CD4-positive, alpha-beta T cell treated with Interleukin-6 at 100 ng/mL for 8 hours (primary cell): ENCODE results near the gene VSTM2A.

ENCODE experiments used
- DNase-seq: peaks from one replicate; pipeline ENCODE4 v3.0.0-alpha.2; 2020; ENCODE audit warnings: mixed read lengths, low spot score

Gene VSTM2A

GRCh38 chr7:54615537-54615936 lies 73.4 kb downstream of the VSTM2A start:
- no peak for DNase-seq
